Type B pancreatic cell (in vitro differentiated cells): ENCODE results near the gene SULF2. TPM values are rescaled to one million over a fixed set of nuclear protein-coding genes. Genes with fewer than 3 reads are reported as not detected.

Experiments
- DNase-seq: peaks from one replicate; pipeline ENCODE4 v3.0.0; 2021; ENCODE audit warnings: mixed read lengths; ENCODE audit not compliant: unreplicated experiment; ENCODE audit errors: extremely low spot score
- H3K27ac Mint-ChIP-seq: 2 replicates; pipeline ENCODE4 v1.8.0; 2021; ENCODE audit warnings: mild to moderate bottlenecking, mixed read lengths
- H3K27me3 Mint-ChIP-seq: 2 replicates; pipeline ENCODE4 v1.8.0; 2021; ENCODE audit warnings: mixed read lengths
- H3K36me3 Mint-ChIP-seq: 2 replicates; pipeline ENCODE4 v1.8.0; 2021; ENCODE audit warnings: mixed read lengths
- H3K4me1 Mint-ChIP-seq: one replicate; pipeline ENCODE4 v1.8.0; 2021; ENCODE audit warnings: mixed read lengths; ENCODE audit not compliant: unreplicated experiment
- H3K4me3 Mint-ChIP-seq: 2 replicates; pipeline ENCODE4 v1.8.0; 2021; ENCODE audit warnings: mild to moderate bottlenecking, mixed read lengths
- H3K9me3 Mint-ChIP-seq: 2 replicates; pipeline ENCODE4 v1.8.0; 2021; ENCODE audit warnings: mixed read lengths
- CTCF ChIP-seq: fragments of 200-600 bp; sonication (generic); conservative IDR thresholded peaks from 2 replicates; pipeline ENCODE4 v1.5.0; 2021; ENCODE audit warnings: antibody characterized with exemption, mild to moderate bottlenecking
- total RNA-seq: library from RNA; stranded (reverse); gene quantifications from 2 replicates; pipeline ENCODE4 v1.2.1, GENCODE V29; 2021; ENCODE audit warnings: low replicate concordance

SULF2 gene
- total RNA-seq, 1 donor from 2014 or later = 146 TPM

GRCh38 chr20:47672166-47672565 lies 113.1 kb downstream of the SULF2 start:
- no peak for DNase-seq
- peaks cover 5% of the 10 kb centered on the region for H3K4me1 Mint-ChIP-seq
- H3K36me3 Mint-ChIP-seq = peaks cover 17% of the 10 kb centered on the region
- no peaks in the 10 kb centered on the region for H3K9me3 Mint-ChIP-seq
- no peak for TF ChIP-seq CTCF
- H3K27me3 Mint-ChIP-seq = peaks cover 3% of the 10 kb centered on the region
- no peak overlapping the region for H3K4me3 Mint-ChIP-seq
- peak overlapping the region; percentile 59 for H3K27ac Mint-ChIP-seq

GRCh38 chr20:47670913-47671312 lies 114.4 kb downstream of the SULF2 start:
- DNase-seq = no peak
- H3K9me3 Mint-ChIP-seq = no peaks in the 10 kb centered on the region
- TF ChIP-seq CTCF = no peak
- no peak overlapping the region for H3K4me3 Mint-ChIP-seq
- H3K36me3 Mint-ChIP-seq = peaks cover 20% of the 10 kb centered on the region
- H3K4me1 Mint-ChIP-seq = peaks cover 5% of the 10 kb centered on the region
- peaks cover 3% of the 10 kb centered on the region for H3K27me3 Mint-ChIP-seq
- no peak overlapping the region for H3K27ac Mint-ChIP-seq

GRCh38 chr20:47669927-47670890 lies 115.1 kb downstream of the SULF2 start:
- peaks cover 20% of the 10 kb centered on the region for H3K36me3 Mint-ChIP-seq
- DNase-seq = no peak
- no peaks in the 10 kb centered on the region for H3K9me3 Mint-ChIP-seq
- H3K27me3 Mint-ChIP-seq = peaks cover 3% of the 10 kb centered on the region
- no peak overlapping the region for H3K4me3 Mint-ChIP-seq
- H3K4me1 Mint-ChIP-seq = peaks cover 9% of the 10 kb centered on the region
- TF ChIP-seq CTCF = no peak
- H3K27ac Mint-ChIP-seq = peak overlapping the region; percentile 40

GRCh38 chr20:47669489-47669888 lies 115.8 kb downstream of the SULF2 start:
- TF ChIP-seq CTCF = no peak
- Mint-ChIP-seq H3K4me3 (no peak overlapping the region), H3K27ac (peak overlapping the region; percentile 40), H3K27me3 (peaks cover 3% of the 10 kb centered on the region), H3K36me3 (peaks cover 23% of the 10 kb centered on the region), H3K4me1 (peaks cover 16% of the 10 kb centered on the region), H3K9me3 (no peaks in the 10 kb centered on the region)
- DNase-seq = no peak

- H3K36me3 Mint-ChIP-seq = peaks cover 23% of the 10 kb centered on the region
- H3K4me3 Mint-ChIP-seq = no peak overlapping the region
- peaks cover 3% of the 10 kb centered on the region for H3K27me3 Mint-ChIP-seq
- H3K9me3 Mint-ChIP-seq = no peaks in the 10 kb centered on the region
- TF ChIP-seq CTCF = no peak
- H3K4me1 Mint-ChIP-seq = peaks cover 18% of the 10 kb centered on the region
- H3K27ac Mint-ChIP-seq = peak overlapping the region; percentile 50
- DNase-seq = no peak
These were observed 116.2 kb downstream of the SULF2 start for GRCh38 chr20:47669152-47669425.
